ENCODE measurements around the gene SULT2B1. TPM values are rescaled to one million over a fixed set of nuclear protein-coding genes. Genes with fewer than 3 reads are reported as not detected.
A peak's percentile ranks its signal among the peaks of the same experiment; 100 is the strongest.

The SULT2B1 gene
- total RNA-seq, 4 donors from 2014 or later: 0.93 to 3.9 (median 1.0) TPM; not detected in 1

DNA sequence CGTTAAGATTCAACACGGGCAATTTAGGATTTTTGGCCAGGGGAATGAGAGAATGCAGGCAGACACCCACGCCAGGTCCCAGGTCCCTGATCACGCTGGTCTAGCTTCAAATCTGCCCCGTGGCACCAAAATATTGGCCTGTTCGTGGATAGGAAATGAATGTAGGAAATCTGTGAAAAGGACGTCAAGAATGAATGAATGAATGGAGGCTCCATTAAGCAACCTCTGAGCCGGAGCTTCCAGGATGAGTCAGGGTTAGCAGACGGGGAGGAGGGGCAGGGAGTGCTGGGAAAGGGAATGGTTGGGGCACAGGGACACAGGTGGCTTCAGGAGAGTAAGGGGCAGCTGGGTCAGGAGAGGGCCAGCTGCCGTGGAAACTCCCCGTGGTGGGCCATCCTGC, 4.2 kb downstream of the SULT2B1 start:
- Histone ChIP-seq H3K9me3 (no peaks in the 10 kb centered on the region), H3K27me3 (peaks cover 47% of the 10 kb centered on the region), H3K4me3 (no peak overlapping the region), H3K36me3 (no peaks in the 10 kb centered on the region), H3K27ac (no peak overlapping the region), H3K4me1 (no peaks in the 10 kb centered on the region)
- no peak for ATAC-seq
- 57 to 69% methylated on average over 3 to 11 of the region's 11 CpGs for whole genome bisulfite sequencing, 2 donors (ENCODE audit: low coverage in 1 of 2)
- no peak for TF ChIP-seq POLR2A (IDR thresholded peaks at IDR 0.05)
- no peak for TF ChIP-seq EP300 (IDR thresholded peaks at IDR 0.05)
- TF ChIP-seq, protein P1, sequence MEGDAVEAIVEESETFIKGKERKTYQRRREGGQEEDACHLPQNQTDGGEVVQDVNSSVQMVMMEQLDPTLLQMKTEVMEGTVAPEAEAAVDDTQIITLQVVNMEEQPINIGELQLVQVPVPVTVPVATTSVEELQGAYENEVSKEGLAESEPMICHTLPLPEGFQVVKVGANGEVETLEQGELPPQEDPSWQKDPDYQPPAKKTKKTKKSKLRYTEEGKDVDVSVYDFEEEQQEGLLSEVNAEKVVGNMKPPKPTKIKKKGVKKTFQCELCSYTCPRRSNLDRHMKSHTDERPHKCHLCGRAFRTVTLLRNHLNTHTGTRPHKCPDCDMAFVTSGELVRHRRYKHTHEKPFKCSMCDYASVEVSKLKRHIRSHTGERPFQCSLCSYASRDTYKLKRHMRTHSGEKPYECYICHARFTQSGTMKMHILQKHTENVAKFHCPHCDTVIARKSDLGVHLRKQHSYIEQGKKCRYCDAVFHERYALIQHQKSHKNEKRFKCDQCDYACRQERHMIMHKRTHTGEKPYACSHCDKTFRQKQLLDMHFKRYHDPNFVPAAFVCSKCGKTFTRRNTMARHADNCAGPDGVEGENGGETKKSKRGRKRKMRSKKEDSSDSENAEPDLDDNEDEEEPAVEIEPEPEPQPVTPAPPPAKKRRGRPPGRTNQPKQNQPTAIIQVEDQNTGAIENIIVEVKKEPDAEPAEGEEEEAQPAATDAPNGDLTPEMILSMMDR (IDR thresholded peaks at IDR 0.05): no peak
- TF ChIP-seq POLR2AphosphoS5 (IDR thresholded peaks at IDR 0.05): no peak

DNA sequence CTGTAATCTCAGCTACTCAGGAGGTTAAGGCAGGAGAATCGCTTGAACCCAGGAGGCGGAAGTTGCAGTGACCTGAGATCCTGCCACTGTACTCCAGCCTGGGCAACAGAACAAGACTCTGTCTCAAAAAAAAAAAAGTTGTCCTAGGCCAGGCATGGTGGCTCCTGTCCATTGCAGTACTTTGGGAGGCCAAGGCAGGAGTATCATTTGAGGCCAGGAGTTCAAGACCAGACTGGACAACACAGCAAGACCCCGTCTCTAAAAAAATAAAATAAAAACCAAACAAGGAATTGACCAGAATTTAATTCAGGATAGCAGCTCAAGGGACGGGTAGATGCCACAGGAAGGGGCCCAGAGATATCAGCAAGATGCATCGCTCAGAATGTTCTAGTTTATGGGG, 4.9 kb downstream of the SULT2B1 start:
- WGBS, 2 donors (ENCODE audit: low coverage in 1 of 2): 86% methylated on average over 2 to 5 of the region's 5 CpGs
- Histone ChIP-seq H3K4me1 (no peaks in the 10 kb centered on the region), H3K4me3 (no peak overlapping the region), H3K9me3 (no peaks in the 10 kb centered on the region), H3K27ac (no peak overlapping the region), H3K36me3 (no peaks in the 10 kb centered on the region), H3K27me3 (peaks cover 45% of the 10 kb centered on the region)
- TF ChIP-seq POLR2A (IDR thresholded peaks at IDR 0.05) (no peak), EP300 (IDR thresholded peaks at IDR 0.05) (no peak), POLR2AphosphoS5 (IDR thresholded peaks at IDR 0.05) (no peak)
- TF ChIP-seq, protein P1 (IDR thresholded peaks at IDR 0.05): no peak
- no peak for ATAC-seq

DNA sequence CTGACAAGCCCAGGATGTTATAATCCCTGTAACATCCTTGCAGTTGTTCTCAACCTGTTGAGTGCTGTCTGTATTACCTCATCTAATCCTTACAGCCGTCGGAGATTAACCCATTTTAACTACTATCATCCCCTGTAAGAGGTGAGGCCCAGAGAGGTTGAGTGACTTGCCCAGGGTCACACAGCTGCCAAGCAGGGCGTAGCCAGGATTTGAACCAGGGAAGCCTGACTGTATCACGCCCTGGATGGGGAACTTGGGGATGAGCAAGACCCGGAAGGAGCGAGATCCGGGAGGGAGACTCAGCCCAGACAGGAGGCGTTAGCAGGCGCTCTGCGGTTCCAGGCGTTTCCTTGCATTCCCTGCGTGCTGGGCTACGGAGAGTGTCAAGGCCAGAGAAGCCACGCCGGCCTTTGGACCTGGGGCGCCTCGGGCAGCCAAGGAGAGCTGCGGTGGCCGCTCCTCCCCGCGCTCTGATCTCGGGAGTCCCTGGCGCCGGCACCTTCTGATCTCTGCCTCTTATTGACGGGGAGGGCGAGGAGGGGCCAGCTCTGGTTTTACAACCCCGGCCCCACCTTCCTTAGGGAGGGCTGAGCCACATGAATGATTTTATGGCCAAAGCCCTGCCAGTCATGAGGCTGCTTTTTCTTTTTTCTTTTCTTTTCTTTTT, 6.2 kb downstream of the SULT2B1 start:
- H3K4me3 ChIP-seq: peak overlapping the region in 1 of 2 donors; percentile 9
- 31 to 33% methylated on average over 6 to 8 of the region's 27 CpGs for WGBS, 2 donors (ENCODE audit: low coverage in 1 of 2)
- ATAC-seq: peak; percentile 35

DNA sequence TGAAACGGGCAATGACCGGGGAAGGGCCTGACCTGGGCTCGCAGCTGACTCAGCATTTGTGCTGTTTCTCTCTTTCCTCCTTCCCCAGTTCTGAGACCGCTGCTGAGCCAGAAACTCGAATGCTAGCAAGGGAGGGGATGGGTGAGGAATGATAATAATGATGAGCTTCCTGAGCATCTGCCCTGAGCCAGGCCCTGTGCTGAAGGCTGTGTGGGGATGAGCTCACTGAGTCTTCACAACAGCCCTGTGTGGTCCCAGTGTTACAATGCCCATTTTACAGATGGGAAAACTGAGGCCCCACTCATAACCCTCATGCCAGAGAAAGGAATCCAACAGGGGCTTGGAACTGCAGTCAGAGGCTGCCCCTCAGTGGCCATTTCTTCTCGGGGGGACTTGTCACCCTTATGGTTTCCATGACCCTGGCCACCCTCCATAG, 8.1 kb downstream of the SULT2B1 start:
- Histone ChIP-seq H3K36me3 (no peaks in the 10 kb centered on the region), H3K4me3 (no peak overlapping the region), H3K9me3 (no peaks in the 10 kb centered on the region), H3K27me3 (peaks cover 27% of the 10 kb centered on the region), H3K27ac (no peak overlapping the region), H3K4me1 (no peaks in the 10 kb centered on the region)
- no peak for ATAC-seq
- TF ChIP-seq POLR2A (IDR thresholded peaks at IDR 0.05) (no peak), EP300 (IDR thresholded peaks at IDR 0.05) (no peak), POLR2AphosphoS5 (IDR thresholded peaks at IDR 0.05) (no peak)
- TF ChIP-seq, protein P1 (IDR thresholded peaks at IDR 0.05): no peak
- 79 to 85% methylated on average over 4 to 6 of the region's 6 CpGs for WGBS, 2 donors (ENCODE audit: low coverage in 1 of 2)

More for the DNA sequence above, 6.2 kb downstream of the SULT2B1 start:
- no peak overlapping the region for H3K27ac ChIP-seq
- no peaks in the 10 kb centered on the region for H3K4me1 ChIP-seq
- H3K36me3 ChIP-seq: no peaks in the 10 kb centered on the region
- H3K9me3 ChIP-seq: no peaks in the 10 kb centered on the region
- peaks cover 32% of the 10 kb centered on the region for H3K27me3 ChIP-seq
- TF ChIP-seq POLR2A (IDR thresholded peaks at IDR 0.05) (no peak), EP300 (IDR thresholded peaks at IDR 0.05) (no peak), POLR2AphosphoS5 (IDR thresholded peaks at IDR 0.05) (no peak)
- TF ChIP-seq, protein P1 (IDR thresholded peaks at IDR 0.05): no peak

DNA sequence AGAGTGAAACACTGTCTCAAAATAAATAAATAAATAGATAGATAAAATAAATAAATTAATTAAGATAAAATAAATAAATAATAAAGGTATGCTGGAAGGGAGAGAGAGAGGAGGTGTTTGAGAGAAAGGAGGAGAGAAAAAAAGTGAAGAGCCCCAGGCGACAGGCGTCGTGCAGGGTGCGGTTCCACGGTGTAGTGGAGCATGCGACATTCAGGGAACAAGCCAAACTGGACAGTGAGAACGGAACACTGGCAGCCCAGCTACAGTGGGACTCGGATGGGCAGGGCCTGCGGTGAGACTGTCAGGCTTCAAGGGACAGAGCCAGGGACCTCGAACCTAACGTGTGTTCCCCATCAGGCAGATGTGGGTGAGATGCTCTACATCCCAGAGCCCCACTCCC, 9.4 kb downstream of the SULT2B1 start:
- no peak for ATAC-seq

More for the DNA sequence above, 9.4 kb downstream of the SULT2B1 start:
- Histone ChIP-seq H3K27ac (no peak overlapping the region), H3K27me3 (peaks cover 17% of the 10 kb centered on the region), H3K36me3 (no peaks in the 10 kb centered on the region), H3K9me3 (no peaks in the 10 kb centered on the region), H3K4me3 (no peak overlapping the region), H3K4me1 (no peaks in the 10 kb centered on the region)
- TF ChIP-seq EP300 (IDR thresholded peaks at IDR 0.05): no peak
- TF ChIP-seq, protein P1 (IDR thresholded peaks at IDR 0.05): no peak
- TF ChIP-seq POLR2AphosphoS5 (IDR thresholded peaks at IDR 0.05): no peak
- TF ChIP-seq POLR2A (IDR thresholded peaks at IDR 0.05): no peak
- WGBS, 2 donors (ENCODE audit: low coverage in 1 of 2): 87 to 88% methylated on average over 4 to 10 of the region's 11 CpGs
